Erythroblast (primary cell): ENCODE measurements around the gene CELA3A.
"Not testable (repeated sequence)": the region's sequence is repeated elsewhere in the genome, so short reads cannot be mapped to it uniquely, and the experiment has no call there.

Experiments used
- GATA1 ChIP-seq: IDR thresholded peaks from 2 replicates; pipeline ENCODE4 v1.6.1; 2011; ENCODE audit warnings: low read depth, mild to moderate bottlenecking, control low read depth, low read length, moderate library complexity
- POLR2A ChIP-seq: IDR thresholded peaks from 2 replicates; pipeline ENCODE4 v1.6.1; 2011; ENCODE audit warnings: mild to moderate bottlenecking, low read length

- not testable (repeated sequence) for TF ChIP-seq POLR2A, GATA1
Observed at GRCh38 chr1:21973948-21974347, 27.5 kb upstream of the CELA3A start.
